Kidney (tissue), 14 donors: ENCODE measurements around the gene STUB1. TPM values are rescaled to one million over a fixed set of nuclear protein-coding genes. Genes with fewer than 3 reads are reported as not detected.
A peak's percentile ranks its signal among the peaks of the same experiment; 100 is the strongest.

Experiments
- DNase-seq, 5 donors: peaks; one replicate each; pipeline ENCODE4 v3.0.0-alpha.2; 2013 to 2020
- FAIRE-seq: peaks from 2 replicates; lab custom pipeline; 2012; peaks lifted over from hg19 to GRCh38; lab: Jason Lieb, UNC
- H3K27ac ChIP-seq, 2 donors: one replicate each; pipeline ENCODE4 v1.7.0; 2013; ENCODE audit warnings: low read depth in 2 of 2, low read length in 2 of 2, inconsistent platforms in 1 of 2
- H3K27me3 ChIP-seq: one replicate; pipeline ENCODE4 v1.7.1; 2013; ENCODE audit warnings: low read length, inconsistent platforms; ENCODE audit not compliant: control insufficient read depth, insufficient read depth
- H3K36me3 ChIP-seq, 3 donors: one replicate each; pipeline versions ENCODE4 v1.7.0 to v1.7.1; 2013; ENCODE audit warnings: low read length in 3 of 3, control low read depth in 1 of 3, inconsistent platforms in 1 of 3; ENCODE audit not compliant: insufficient read depth in 3 of 3, control insufficient read depth in 2 of 3
- H3K4me1 ChIP-seq, 3 donors: one replicate each; pipeline versions ENCODE4 v1.7.0 to v1.7.1; 2013; ENCODE audit warnings: low read length in 3 of 3, inconsistent platforms in 1 of 3, low read depth in 1 of 3; ENCODE audit not compliant: control insufficient read depth in 2 of 3, insufficient read depth in 2 of 3
- H3K4me3 ChIP-seq, 3 donors: one replicate each; pipeline versions ENCODE4 v1.7.0 to v1.8.1; 2013; ENCODE audit warnings: low read length in 3 of 3, control low read depth in 1 of 3, inconsistent platforms in 1 of 3
- H3K9ac ChIP-seq, 3 donors: one replicate each; pipeline versions ENCODE4 v1.7.0 to v1.7.1; 2013; ENCODE audit warnings: low read length in 3 of 3, control low read depth in 1 of 3, inconsistent platforms in 1 of 3
- H3K9me3 ChIP-seq, 3 donors: one replicate each; pipeline versions ENCODE4 v1.7.0 to v1.7.1; 2013; ENCODE audit warnings: low read length in 3 of 3, control low read depth in 1 of 3, inconsistent platforms in 1 of 3; ENCODE audit not compliant: control insufficient read depth in 2 of 3, insufficient read depth in 1 of 3
- intact Hi-C: fragments of 100-400 bp; cut with DNase I; formaldehyde crosslinking; loops from one replicate; pipeline ENCODE4 v1.11.1; 2022
- polyA plus RNA-seq: library from polyadenylated mRNA; stranded (reverse); fragments of 350-450 nt; fragmentation: Illumina TruSeq; extraction: RNeasy Lipid Tissue Mini Kit (QIAGEN cat#74804); gene quantifications from one replicate; pipeline ENCODE4 v1.2.3, GENCODE V29; 2014; ENCODE audit warnings: low read depth, low replicate concordance; ENCODE audit not compliant: insufficient read depth
- total RNA-seq: library from RNA; stranded (reverse); fragmentation: NEBNext Ultra II Directional; extraction: Animal tissue kit (Norgen Biotek cat#: 25700); gene quantifications from one replicate; pipeline ENCODE4 v1.2.1, GENCODE V29; 2021
- TF ChIP-seq, protein P1 (sequence below): IDR thresholded peaks from 3 replicates; pipeline ENCODE4 v1.5.1; 2012; ENCODE audit warnings: mild to moderate bottlenecking, moderate library complexity, borderline replicate concordance; ENCODE audit not compliant: insufficient read depth; ENCODE audit errors: extremely low read depth
- donor health status: control.
- donor health status: control.
- donor health status: control.
- donor health status: control.
- donor health status: control.
- donor health status: DM: yes; HTN: yes; CAD: no.
- donor health status: Normal renal cell carcinoma (clear cell type).

Gene STUB1
- total and polyA plus RNA-seq, 2 donors from 2014 or later, result 92.9 to 218 TPM

DNA sequence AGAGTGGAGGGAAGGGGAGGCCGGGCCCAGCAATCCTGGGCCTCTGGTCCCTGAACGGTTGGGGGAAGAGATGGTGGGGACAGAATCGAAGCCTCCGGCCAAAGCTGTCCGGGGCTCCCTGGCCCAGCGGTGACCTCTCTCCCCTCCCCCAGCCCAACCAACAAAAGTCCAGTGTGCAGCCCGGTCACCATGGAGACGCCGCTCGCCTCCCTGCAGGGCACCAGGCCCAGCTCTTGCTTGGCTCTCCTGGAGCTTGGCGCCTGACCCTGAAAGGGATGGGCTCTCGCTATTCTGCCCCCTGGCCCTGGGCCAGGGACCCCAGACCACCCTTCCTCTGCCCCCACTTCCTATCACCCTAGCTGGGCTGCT, 36.0 kb downstream of the STUB1 start:
- no peaks in the 10 kb centered on the region for H3K27me3 ChIP-seq
- no peaks in the 10 kb centered on the region for H3K9me3 ChIP-seq
- H3K4me3 ChIP-seq, result peak overlapping the region in 1 of 3 donors; percentile 41
- no peaks in the 10 kb centered on the region for H3K36me3 ChIP-seq
- peaks cover 0 to 34% (median 4%) of the 10 kb centered on the region in 3 donors for H3K4me1 ChIP-seq
- intact Hi-C loops, result no loop called here
- H3K9ac ChIP-seq, result no peak overlapping the region
- DNase-seq, result peak in 3 of 5 donors; percentile 58 to 66 (median 59)
- no peak for FAIRE-seq
- H3K27ac ChIP-seq, result no peak overlapping the region
- TF ChIP-seq, protein P1, sequence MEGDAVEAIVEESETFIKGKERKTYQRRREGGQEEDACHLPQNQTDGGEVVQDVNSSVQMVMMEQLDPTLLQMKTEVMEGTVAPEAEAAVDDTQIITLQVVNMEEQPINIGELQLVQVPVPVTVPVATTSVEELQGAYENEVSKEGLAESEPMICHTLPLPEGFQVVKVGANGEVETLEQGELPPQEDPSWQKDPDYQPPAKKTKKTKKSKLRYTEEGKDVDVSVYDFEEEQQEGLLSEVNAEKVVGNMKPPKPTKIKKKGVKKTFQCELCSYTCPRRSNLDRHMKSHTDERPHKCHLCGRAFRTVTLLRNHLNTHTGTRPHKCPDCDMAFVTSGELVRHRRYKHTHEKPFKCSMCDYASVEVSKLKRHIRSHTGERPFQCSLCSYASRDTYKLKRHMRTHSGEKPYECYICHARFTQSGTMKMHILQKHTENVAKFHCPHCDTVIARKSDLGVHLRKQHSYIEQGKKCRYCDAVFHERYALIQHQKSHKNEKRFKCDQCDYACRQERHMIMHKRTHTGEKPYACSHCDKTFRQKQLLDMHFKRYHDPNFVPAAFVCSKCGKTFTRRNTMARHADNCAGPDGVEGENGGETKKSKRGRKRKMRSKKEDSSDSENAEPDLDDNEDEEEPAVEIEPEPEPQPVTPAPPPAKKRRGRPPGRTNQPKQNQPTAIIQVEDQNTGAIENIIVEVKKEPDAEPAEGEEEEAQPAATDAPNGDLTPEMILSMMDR, result no peak

DNA sequence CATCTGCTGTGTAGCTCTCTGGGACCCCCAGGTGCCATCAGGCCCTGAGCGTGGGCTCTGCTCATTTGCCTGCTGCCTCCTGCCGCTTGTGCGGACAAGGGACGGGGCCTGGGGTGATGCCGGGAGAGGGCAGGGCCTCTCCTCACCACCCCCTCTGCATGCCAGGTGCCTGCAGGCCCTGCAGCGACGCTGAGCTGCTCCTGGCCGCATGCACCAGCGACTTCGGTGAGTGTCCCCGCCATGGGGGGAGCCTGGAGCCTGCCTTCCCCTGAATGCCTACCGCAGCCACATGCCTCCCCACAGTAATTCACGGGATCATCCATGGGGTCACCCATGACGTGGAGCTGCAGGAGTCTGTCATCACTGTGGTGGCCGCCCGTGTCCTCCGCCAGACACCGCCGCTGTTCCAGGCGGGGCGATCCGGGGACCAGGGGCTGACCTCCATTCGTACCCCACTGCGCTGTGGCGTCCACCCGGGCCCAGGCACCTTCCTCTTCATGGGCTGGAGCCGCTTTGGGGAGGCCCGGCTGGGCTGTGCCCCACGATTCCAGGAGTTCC, 36.6 kb downstream of the STUB1 start:
- DNase-seq, result no peak
- no peak overlapping the region for H3K9ac ChIP-seq
- TF ChIP-seq, protein P1, result no peak
- no peak overlapping the region for H3K27ac ChIP-seq
- intact Hi-C loops, result no loop called here
- no peak for FAIRE-seq
- no peak overlapping the region for H3K4me3 ChIP-seq
- no peaks in the 10 kb centered on the region for H3K9me3 ChIP-seq
- no peaks in the 10 kb centered on the region for H3K27me3 ChIP-seq
- peaks cover 0 to 37% (median 4%) of the 10 kb centered on the region in 3 donors for H3K4me1 ChIP-seq
- no peaks in the 10 kb centered on the region for H3K36me3 ChIP-seq

DNA sequence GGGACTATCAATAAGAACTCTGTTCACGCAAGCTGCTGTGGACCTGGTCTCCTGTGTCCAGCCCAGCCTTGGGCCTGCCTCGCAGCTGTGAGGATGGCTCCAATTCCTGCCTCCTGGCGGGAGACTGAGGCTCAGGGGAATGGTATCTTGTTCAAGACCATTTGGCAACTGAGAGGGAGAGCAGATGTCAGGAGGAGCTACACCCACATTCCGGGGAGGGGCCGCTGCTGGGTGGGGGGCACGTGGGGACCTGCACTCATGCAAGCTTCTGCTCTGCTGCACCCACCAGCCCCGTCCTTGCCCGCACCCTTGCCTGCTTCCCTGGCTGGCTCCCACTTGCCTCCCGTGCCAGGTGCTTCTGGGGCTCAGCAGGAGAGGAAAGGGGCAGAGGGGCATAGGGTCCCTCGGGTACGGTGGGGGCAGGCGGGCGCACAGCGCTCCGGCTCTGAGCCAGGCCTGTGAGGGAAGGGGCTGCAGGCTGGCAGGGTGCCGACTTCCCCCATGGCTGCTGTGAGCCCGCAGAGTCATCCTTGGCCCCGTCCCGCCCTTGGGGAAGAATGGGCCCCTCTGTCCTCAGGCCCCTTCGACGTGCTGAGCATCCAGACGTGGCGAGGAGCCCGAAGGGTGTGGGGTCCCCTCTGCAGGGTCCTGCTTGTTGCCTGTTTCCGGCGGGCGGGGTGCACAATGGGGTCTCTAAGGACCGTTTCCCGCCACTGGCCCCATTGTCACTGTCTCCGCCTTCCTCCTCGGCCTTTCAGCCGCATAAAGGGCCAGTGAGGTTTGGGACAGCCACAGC, 37.4 kb downstream of the STUB1 start:
- intact Hi-C loops, result no loop called here
- FAIRE-seq (no peak), DNase-seq (no peak)
- peaks cover 0 to 38% (median 4%) of the 10 kb centered on the region in 3 donors for H3K4me1 ChIP-seq
- no peak overlapping the region for H3K4me3 ChIP-seq
- no peaks in the 10 kb centered on the region for H3K9me3 ChIP-seq
- H3K27ac ChIP-seq, result no peak overlapping the region
- no peaks in the 10 kb centered on the region for H3K36me3 ChIP-seq
- TF ChIP-seq, protein P1, result no peak
- H3K27me3 ChIP-seq, result no peaks in the 10 kb centered on the region
- H3K9ac ChIP-seq, result no peak overlapping the region
